ENCODE results near the gene PCDH18.
"Not testable (repeated sequence)": the region's sequence is repeated elsewhere in the genome, so short reads cannot be mapped to it uniquely, and the experiment has no call there.

PCDH18 gene, protein sequence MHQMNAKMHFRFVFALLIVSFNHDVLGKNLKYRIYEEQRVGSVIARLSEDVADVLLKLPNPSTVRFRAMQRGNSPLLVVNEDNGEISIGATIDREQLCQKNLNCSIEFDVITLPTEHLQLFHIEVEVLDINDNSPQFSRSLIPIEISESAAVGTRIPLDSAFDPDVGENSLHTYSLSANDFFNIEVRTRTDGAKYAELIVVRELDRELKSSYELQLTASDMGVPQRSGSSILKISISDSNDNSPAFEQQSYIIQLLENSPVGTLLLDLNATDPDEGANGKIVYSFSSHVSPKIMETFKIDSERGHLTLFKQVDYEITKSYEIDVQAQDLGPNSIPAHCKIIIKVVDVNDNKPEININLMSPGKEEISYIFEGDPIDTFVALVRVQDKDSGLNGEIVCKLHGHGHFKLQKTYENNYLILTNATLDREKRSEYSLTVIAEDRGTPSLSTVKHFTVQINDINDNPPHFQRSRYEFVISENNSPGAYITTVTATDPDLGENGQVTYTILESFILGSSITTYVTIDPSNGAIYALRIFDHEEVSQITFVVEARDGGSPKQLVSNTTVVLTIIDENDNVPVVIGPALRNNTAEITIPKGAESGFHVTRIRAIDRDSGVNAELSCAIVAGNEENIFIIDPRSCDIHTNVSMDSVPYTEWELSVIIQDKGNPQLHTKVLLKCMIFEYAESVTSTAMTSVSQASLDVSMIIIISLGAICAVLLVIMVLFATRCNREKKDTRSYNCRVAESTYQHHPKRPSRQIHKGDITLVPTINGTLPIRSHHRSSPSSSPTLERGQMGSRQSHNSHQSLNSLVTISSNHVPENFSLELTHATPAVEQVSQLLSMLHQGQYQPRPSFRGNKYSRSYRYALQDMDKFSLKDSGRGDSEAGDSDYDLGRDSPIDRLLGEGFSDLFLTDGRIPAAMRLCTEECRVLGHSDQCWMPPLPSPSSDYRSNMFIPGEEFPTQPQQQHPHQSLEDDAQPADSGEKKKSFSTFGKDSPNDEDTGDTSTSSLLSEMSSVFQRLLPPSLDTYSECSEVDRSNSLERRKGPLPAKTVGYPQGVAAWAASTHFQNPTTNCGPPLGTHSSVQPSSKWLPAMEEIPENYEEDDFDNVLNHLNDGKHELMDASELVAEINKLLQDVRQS

DNA sequence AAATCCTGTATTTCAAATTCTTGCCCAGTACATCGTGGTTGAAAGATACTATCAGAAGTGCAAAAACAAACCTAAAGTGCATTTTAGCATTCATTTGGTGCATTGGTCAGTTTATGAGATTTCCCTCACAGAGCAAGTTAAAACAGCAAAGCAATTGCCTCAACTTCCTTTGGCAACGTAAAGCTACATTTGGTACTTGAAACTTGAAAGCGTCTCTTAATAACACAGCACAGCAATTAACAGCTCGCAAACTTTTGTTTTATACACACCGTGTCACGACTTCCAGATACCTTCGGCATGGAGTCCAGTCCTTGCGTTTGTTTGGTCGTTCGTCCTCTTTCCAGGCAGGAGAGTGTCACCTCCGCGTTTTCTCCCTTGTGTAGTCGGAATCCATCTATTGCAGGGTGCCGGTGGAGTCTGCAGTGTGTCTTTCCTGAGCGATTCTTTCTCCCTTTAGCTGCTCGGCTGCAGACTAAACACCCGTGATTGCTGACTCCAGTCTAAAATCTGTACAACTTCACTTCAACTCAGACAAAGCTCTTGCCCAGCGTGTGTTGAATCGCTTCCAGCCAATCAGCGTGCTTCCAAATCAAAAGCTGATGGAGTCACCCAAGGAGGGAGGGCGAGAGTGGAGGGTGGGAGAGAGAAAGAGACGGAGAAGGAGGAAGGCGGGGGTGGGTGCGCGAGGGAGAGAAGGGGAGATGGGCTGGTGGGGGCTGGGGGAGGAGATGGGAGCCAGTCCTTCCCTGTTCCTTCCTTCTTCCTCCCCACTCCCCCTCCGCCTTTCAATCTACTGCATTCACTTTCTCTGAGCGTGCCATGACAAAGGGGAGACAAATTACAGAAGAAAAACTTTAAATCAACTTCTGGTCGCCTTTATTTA lies at the start of gene PCDH18:
Gene PCDH18, minus strand, starts transcription at position 509 of the 883 bp plus-strand sequence. Its CDS starts 406 bp downstream, at position 103.
- DNase-seq: no peak
- in situ Hi-C loops (cut with MboI; ENCODE audit: low pct_unique_long_range_greater_than_20kb, low sequenced_read_pairs): no loop called here

DNA sequence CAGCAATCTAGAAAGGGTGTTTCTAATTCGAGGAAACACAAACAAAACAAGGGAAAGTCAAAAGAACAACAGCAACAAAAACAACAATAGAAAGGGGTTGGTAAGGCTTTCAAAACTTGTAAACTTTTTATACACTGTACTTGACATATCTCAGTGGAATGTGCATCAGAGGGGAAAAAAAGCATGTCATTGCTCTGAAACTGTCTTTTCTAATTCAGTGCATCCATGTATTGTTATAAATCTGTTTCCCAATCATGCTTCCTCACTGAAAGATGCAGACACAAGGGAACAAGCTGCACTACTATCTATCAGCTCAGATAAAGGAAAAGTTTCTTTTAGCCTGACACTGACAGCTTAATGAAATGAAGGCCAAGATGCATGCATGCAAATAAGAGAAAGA lies 44.2 kb upstream of the PCDH18 start:
- no peak for DNase-seq
- in situ Hi-C loops (cut with MboI; ENCODE audit: low pct_unique_long_range_greater_than_20kb, low sequenced_read_pairs): no loop called here

DNA sequence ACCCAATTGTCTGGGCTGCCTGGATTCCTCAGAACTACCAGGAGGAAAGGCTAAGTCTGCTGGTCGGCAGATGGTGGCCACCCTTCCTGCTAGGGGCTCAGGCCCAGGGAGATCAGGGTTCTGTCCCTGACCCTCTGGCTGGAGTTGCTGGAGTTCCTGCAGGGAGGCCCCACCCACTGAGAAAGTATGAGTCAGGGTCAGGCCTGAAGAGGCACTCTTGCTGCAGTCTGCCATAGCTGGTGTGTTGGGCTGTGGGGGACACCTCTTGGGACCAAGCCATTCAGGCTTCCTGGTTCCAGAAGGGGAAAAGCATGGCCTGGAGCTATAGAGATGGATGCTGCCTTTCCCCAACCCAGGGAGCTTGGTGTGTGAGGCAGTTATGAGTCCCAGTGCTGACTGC lies 40.4 kb upstream of the PCDH18 start:
- DNase-seq: no peak
- in situ Hi-C loops (cut with MboI; ENCODE audit: low pct_unique_long_range_greater_than_20kb, low sequenced_read_pairs): no loop called here

DNA sequence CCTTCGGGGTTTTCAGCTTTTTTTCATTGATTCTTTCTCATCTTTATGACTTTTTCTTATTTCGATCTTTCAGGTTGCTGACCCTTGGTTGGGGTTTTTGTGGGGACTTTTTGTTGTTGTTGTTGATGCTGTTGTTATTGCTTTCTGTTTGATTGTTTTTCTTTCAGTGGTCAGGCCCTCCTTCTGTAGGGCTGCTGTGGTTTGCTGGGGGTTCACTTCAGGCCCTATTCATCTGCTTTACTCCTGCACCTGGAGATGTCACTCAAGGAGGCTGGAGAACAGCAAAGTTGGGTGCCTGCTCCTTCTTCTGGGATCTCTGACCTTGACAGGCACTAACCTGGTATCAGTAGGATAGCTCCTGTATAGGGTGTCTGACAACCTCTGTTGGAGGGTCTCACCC lies 39.9 kb upstream of the PCDH18 start:
- no peak for DNase-seq
- in situ Hi-C loops (cut with MboI; ENCODE audit: low pct_unique_long_range_greater_than_20kb, low sequenced_read_pairs): no loop called here

DNA sequence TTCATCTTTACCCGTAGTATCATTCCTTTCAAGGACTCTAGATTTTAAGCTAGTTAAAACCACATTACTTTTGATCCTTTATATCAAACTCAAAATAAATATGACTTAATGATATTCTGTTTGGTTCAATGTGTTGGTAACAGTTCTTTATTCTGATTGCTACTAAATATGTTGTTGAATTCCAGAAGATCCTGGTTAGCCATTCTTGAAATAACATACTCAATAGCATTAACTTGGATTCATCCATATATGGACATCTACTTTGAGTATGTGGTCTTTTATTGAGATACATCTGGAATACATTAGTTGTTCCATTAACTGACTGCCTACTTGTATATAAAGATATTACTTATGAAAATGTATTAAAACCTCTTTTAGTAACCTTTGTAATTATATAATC lies 27.5 kb upstream of the PCDH18 start:
- in situ Hi-C loops (cut with MboI; ENCODE audit: low pct_unique_long_range_greater_than_20kb, low sequenced_read_pairs): no loop called here
- no peak for DNase-seq

DNA sequence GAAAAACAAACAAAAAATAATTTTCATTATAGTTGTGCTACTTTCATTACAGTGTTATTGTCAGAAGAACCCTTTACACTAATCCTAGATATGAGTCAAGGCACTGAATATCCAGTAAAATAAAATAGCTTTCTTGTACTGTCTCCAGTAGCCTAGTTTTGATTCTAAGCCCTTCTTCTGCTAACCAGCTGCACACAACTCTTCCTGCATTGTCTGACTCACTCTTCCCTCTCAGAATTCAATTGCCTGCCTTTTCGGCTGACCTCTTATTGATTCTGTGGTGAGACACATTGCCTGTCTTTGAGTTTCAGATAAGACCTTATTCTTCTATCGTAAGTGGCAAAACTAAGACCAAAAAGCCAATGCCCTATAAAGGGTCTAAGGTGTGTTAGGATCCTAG lies 26.7 kb upstream of the PCDH18 start:
- in situ Hi-C loops (cut with MboI; ENCODE audit: low pct_unique_long_range_greater_than_20kb, low sequenced_read_pairs): no loop called here
- no peak for DNase-seq

DNA sequence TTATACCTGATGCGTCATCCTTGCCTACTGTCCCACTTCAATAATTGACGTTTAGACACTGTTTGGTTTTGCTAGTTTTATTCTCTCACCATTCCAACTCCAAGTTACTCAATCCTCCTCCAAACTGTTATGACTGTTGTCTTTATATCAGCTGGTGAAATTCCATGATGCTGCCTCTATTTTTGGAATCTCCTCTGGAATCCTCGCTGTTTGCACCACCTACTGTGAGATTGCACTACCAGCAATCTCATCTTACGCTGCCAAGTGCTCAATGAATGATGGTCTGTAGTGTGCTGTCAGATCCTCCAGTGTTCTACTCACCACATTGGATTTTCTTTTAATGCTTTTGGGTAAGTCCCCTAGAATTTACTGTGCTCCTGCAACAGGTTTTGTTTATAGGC lies 13.2 kb upstream of the PCDH18 start:
- in situ Hi-C loops (cut with MboI; ENCODE audit: low pct_unique_long_range_greater_than_20kb, low sequenced_read_pairs): no loop called here
- DNase-seq: no peak

DNA sequence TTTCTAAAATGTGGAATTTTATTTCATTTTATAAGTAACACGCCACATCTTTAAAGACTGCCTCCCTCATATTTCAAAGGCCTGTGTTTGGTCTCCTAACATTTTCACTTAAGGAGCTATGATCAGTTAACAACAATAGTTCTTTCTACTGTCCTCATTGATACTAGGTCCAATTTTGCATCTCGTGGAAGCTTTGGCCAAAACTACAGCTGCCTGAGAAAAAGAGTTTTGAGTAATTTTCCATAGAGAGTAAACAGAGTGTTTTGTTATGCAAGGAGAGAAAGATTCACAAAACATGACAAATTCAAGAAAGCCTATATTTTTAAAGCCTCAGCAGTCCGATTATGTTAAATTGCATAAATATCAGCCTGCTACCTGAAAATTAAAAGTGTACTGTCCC lies 11.4 kb upstream of the PCDH18 start:
- in situ Hi-C loops (cut with MboI; ENCODE audit: low pct_unique_long_range_greater_than_20kb, low sequenced_read_pairs): no loop called here
- no peak for DNase-seq

DNA sequence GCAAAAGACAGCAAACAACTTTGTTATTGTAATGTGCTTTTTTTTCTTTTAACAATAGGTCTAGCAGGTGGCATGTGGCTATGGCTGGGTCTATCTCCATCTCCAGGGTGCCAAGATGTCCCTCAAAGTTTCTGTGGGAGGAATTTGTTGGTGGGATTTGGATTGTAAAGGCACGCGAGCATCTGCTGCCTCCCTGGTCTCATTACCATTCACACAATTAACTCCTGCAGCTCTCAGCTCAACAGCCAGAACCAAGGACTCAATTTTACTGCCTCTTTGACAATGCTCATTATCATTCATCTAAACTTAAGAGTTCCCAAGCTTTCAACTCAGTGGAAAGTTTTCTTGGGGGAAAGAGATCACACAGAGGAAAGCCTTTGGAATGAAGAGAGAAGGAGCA lies 10.9 kb upstream of the PCDH18 start:
- in situ Hi-C loops (cut with MboI; ENCODE audit: low pct_unique_long_range_greater_than_20kb, low sequenced_read_pairs): no loop called here
- DNase-seq: no peak

DNA sequence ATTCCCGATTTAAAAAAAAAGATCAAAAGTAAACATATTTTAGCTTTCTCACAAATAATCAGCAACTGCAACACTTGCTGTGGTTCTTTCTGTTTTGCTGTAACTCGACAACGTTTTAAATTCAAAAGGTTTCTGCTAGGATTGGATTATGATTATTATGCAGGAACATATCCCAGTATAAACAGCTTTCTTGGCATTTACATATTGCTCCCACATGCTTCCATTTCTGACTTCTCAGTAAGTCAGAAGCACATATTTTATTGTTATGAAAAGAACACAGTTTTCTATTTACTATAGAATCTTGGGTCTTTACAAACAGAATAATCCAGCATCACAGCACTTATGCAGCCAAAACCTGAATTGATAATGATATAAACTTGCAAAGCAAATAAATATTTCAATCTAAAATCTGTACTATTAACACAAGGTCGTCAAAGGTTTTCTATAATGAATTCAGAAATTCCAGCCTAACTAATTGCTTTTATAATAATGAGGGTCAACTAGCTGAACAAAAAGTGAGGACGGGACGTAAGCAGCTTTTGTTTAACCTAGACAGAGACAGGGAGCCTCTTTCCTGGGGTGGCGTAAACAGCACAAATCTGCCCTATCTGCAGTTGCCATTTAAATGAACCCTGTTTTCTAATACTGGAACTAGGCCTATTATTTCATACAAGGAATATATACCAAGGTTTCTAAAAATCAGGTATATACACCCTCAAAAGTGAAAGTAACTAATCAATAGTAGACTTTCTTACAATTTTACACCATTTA lies 9.8 kb upstream of the PCDH18 start:
- no peak for DNase-seq
- in situ Hi-C loops (cut with MboI; ENCODE audit: low pct_unique_long_range_greater_than_20kb, low sequenced_read_pairs): no loop called here

DNA sequence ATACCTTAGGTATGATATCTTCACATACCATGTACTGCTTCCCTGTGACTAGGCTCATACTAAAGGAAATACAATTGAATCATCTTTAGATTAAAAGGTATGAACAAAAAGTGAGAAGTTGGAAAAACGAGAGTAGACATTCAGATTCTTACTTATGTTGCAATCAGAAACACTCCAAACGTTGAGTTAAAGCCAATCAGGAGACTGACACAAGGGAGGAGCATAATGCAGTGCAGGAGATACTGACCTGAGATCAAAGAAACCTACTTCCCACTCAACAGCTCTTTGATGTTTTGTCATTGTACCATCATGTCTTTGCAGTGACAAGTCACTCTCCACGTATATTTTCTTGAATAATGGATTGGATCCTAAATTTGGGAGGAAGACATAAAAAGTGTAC lies 8.9 kb upstream of the PCDH18 start:
- DNase-seq: no peak
- in situ Hi-C loops (cut with MboI; ENCODE audit: low pct_unique_long_range_greater_than_20kb, low sequenced_read_pairs): no loop called here

DNA sequence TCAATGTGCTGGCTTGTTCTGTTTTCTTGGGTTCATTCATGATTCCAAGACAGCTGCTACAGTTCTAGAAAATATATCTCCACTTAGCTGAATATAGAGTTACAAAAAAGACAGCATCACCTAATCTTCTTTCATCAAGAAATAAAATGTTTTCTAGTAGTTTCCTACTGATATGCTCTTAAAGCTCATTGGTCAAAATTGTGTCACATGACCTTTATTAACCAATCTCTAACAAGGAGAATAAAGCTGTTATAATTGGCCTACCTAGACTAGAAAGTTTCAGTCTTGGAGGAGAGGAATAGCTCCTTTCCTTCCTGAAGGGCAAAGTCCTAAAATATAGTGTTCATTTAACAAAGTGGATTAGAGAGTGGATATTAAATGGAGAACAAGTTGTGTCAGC lies 8.1 kb upstream of the PCDH18 start:
- in situ Hi-C loops (cut with MboI; ENCODE audit: low pct_unique_long_range_greater_than_20kb, low sequenced_read_pairs): no loop called here
- DNase-seq: no peak

DNA sequence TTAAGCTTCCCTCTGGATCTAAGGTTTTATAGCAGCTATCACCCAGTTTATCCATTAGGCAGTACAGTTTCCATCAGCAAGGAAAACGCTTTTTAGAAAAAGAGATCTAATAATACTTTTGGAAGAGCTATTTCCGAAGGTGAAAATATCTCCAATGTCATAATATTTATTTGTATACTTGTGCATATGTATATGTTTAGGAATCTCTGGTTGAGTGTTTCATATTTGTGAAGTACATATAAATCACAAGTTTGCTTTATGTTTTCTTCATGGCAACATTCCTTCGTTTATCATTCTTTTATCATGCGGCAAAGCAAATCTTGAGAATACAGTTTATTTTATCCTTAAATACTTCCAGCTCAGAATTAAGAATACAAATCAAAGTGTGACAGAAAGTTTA lies 6.2 kb upstream of the PCDH18 start:
- in situ Hi-C loops (cut with MboI; ENCODE audit: low pct_unique_long_range_greater_than_20kb, low sequenced_read_pairs): no loop called here
- no peak for DNase-seq

DNA sequence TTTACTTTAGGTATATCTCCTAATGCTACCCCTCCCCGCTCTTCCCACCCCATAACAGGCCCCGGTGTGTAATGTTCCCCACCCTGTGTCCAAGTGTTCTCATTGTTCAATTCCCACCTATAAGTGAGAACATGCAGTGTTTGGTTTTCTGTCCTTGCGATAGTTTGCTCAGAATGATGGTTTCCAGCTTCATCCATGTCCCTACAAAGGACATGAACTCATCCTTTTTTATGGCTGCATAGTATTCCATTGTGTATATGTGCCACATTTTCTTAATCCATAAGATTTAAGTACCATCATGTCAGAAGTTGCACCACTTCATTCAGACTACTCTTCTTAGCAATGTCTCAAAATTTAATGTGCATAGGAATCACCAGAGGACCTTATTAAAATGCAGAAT lies 5.5 kb upstream of the PCDH18 start:
- in situ Hi-C loops (cut with MboI; ENCODE audit: low pct_unique_long_range_greater_than_20kb, low sequenced_read_pairs); DNase-seq: not testable (repeated sequence)

DNA sequence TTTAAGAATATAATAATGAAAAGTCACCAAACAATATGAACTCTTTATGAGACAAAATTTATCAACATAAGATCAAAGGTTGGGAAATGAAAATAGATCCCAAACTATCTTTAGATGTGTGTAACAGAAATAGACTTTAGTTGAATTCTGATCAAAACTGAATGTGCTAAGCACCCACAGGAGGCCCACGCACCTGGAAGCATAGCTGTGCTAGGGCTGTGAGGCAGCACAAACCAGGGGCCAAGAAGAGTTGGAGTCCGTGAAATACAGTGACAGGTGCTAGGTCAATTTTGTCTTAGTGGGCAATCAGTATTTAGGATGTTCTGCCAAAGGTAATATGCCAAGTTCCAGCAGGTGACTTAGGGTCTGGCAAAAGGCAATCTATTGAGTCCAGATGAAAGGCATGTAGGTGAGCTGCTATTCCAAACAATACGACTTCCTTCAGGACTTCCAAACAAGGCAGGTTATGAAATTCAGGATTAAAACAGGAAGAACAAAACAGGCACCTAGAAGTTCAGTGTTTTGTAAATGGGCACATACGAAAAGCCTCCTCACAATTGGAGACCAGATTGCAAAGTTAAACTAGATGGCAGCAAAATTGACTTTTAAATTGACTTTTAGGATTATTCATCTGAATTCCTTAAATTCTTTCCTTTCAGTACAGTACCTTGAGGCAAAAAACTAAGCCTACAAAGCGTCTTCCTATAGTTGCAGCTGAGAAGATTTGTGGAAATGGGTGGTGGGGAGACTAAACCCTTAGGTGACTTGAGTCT lies 4.7 kb upstream of the PCDH18 start:
- in situ Hi-C loops (cut with MboI; ENCODE audit: low pct_unique_long_range_greater_than_20kb, low sequenced_read_pairs): no loop called here
- no peak for DNase-seq

DNA sequence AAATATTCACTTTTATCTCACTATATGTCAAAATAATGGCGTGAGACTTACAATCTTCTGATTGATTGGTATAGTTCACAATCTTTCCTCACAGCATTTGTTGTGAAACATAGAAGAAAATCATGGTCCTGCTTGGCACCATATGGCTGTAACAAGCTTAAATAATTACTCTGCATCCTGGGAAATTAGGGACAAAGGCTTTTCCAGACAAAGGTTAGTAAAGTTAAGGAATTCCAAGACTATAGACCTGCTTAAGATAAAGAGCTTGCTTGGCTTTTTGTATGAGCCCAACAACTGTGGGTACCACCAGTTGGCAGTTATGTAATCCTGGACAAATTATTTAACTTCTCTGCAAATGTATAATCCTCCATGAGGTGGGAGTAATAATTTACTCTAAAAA lies 3.4 kb upstream of the PCDH18 start:
- in situ Hi-C loops (cut with MboI; ENCODE audit: low pct_unique_long_range_greater_than_20kb, low sequenced_read_pairs): no loop called here

DNA sequence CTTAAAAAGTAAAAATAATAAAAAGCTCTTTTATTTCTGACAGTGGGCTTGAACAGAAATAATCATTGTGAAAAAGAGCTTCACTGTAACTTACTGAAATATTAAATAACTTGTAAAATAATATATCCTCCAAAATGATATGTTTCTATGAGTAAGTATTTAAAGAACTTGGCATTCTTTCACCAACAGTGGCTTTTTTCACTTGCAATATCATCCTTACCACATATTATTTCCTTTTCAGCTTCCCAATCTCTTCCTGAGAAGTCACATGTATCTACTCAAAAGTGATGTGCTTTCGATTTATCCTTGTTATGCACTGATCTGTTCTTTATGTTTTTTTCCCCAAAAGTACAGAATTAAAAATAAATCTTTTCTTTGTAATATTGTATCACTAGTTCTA lies 2.2 kb upstream of the PCDH18 start:
- DNase-seq: no peak
- in situ Hi-C loops (cut with MboI; ENCODE audit: low pct_unique_long_range_greater_than_20kb, low sequenced_read_pairs): no loop called here

More for the DNA sequence above, 3.4 kb upstream of the PCDH18 start:
- DNase-seq: no peak

DNA sequence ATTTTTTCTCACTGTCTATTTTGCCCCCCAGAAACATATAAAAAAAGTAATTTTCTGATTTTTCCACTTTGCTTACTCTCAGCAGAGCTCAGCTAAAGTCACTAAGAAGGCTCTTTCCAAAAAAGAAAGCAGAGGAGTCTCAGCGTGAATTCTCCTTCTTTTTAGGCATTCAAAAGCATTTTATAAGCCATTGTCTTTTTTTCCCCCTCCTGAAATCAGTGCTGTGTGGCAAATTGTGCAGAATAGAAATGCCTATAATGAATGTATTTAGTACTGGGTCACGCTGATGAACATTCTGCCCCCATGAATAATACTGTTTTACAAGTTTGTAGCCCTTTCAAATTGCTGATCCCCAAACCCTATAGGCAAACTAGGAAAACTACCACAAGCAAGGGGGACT lies 1.6 kb upstream of the PCDH18 start:
- in situ Hi-C loops (cut with MboI; ENCODE audit: low pct_unique_long_range_greater_than_20kb, low sequenced_read_pairs): no loop called here
- no peak for DNase-seq
